Stromal cell of bone marrow (primary cell): ENCODE results near the gene DLL3.
A peak's percentile ranks its signal among the peaks of the same experiment; 100 is the strongest.
"Not testable (repeated sequence)": the region's sequence is repeated elsewhere in the genome, so short reads cannot be mapped to it uniquely, and the experiment has no call there.

ENCODE experiments used
- DNase-seq: peaks from one replicate; pipeline ENCODE4 v3.0.0-alpha.2; 2012; ENCODE audit warnings: low read depth

The DLL3 gene, protein sequence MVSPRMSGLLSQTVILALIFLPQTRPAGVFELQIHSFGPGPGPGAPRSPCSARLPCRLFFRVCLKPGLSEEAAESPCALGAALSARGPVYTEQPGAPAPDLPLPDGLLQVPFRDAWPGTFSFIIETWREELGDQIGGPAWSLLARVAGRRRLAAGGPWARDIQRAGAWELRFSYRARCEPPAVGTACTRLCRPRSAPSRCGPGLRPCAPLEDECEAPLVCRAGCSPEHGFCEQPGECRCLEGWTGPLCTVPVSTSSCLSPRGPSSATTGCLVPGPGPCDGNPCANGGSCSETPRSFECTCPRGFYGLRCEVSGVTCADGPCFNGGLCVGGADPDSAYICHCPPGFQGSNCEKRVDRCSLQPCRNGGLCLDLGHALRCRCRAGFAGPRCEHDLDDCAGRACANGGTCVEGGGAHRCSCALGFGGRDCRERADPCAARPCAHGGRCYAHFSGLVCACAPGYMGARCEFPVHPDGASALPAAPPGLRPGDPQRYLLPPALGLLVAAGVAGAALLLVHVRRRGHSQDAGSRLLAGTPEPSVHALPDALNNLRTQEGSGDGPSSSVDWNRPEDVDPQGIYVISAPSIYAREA

DNA sequence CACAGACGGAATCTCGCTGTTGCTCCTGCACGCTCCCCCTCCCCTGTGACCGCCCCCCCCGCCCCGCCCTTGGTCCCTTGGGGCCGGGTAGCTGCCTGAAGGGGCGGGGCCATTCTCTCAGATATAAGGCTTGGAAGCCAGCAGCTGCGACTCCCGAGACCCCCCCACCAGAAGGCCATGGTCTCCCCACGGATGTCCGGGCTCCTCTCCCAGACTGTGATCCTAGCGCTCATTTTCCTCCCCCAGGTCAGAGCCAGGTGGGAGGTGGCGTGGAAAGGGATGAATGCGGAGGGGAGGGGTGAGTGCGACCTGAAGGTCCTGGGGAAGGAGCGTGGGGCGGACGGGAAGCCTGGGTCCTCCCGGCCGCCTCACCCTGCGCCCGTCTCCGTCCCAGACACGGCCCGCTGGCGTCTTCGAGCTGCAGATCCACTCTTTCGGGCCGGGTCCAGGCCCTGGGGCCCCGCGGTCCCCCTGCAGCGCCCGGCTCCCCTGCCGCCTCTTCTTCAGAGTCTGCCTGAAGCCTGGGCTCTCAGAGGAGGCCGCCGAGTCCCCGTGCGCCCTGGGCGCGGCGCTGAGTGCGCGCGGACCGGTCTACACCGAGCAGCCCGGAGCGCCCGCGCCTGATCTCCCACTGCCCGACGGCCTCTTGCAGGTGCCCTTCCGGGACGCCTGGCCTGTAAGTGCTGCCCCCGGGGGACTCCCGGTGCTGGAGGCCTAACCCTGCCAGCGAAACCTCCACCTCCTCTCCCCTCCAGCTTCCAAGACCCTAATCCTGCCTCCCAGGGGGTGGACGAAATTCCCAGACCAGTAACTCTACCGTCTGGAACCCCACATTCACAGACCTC lies at the start of gene DLL3:
Gene DLL3, plus strand, starts transcription at position 150 of the 845 bp plus-strand sequence. Its CDS starts 28 bp downstream, at position 178.
- no peak for DNase-seq

DNA sequence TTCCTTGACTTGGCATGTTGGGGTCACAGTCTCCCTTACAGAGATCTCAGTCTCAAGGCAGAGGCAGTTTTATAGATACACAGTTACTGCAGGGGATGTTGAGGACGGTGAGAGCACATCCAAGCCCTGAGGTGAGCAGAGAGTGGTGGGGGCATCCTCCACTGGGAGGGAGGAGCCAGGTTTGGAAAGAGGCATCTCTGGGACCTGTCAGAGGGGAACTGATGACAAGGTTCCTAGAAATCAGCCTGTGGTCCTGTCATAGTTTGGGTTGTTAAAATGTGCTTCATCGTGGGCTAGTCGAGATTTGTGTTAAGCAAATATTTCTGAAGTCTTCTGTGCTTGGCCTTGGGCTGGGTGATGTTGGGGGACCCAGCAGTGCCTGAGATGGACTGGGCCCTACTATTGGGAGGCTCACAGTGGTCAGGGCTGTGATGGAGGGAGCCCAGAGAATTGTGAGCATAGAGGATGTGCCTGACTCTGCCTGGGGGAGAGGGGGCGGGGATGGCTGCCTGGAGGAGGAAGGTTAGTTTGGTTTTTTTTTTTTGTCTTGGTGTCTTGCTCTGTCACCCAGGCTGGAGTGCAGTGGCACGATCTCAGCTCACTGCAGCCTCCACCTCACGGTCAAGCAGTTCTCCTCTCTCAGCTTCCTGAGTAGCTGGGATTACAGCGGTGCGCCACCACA lies 49.5 kb upstream of the DLL3 start:
- no peak for DNase-seq

DNA sequence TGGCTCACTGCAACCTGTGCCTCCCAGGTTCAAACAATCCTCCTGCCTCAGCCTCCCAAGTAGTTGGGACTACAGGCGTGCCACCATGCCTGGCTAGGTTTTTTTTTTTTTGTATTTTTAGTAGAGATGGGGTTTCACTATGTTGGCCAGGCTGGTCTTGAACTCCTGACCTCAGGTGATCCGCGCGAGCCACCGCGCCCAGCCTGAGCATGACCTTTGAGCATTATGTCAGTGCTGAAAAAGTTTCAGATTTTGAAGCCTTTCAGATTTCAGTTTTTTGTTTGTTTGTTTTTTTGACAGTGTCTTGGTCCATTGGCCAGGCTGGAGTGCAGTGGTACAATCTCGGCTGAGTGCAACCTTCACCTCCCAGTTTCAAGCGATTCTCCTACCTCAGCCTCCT lies 47.5 kb upstream of the DLL3 start:
- DNase-seq: not testable (repeated sequence)

DNA sequence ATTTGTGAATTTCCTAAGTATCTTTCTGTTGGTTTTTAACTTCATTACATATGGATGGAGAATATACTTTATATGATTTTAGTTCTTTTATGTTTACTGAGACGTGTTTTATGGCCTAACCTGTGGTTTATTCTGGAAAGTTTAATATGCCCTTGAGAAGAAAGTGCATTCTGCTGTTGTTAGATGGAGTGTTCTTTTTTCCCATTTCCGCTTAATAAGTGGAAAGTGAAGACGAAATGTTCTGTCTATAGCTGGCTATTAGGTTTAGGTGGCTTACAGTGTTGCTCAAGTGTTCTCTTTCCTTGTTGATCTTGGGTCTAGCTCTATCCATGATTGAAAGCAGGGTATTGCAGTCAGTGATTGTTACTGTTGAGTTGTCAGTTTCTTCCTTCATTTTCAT lies 35.3 kb upstream of the DLL3 start:
- DNase-seq: no peak

DNA sequence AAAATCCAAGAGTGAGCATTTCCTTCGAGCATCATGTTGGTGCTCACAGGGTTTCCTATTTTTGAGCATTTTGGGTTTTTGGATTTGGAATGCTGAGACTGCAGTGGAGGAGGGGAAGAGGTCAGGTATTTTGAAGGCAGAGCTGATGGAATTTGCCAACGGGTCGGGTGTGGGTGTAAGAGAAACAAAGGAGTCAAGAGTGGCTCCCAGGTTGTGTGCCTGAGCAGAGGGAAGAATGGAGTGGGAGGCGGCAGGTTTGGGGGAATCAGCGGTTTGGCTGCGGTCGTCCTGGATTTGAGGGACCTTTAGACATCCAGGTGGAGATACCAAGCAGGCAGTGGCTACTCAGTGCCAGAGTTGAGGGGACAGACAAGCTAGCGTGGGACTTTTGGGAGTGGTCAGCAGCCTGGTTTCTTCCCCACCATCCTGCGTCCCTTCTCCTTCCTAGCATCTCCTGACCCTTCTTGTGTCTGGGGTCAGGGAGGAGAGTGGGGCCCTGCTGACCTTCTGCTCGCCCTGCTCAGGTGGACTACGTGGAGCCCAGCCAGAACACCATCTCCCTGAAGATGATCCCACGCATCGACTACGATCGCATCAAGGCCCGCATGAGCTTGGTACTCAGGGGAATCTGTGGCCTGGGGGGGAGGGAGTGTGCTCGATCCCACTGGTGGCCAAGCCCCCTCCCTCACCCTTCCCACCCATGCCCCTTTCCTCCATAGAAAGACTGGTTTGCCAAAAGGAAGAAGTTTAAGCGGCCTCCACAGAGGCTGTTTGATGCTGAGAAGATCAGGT lies 32.6 kb upstream of the DLL3 start:
- no peak for DNase-seq

DNA sequence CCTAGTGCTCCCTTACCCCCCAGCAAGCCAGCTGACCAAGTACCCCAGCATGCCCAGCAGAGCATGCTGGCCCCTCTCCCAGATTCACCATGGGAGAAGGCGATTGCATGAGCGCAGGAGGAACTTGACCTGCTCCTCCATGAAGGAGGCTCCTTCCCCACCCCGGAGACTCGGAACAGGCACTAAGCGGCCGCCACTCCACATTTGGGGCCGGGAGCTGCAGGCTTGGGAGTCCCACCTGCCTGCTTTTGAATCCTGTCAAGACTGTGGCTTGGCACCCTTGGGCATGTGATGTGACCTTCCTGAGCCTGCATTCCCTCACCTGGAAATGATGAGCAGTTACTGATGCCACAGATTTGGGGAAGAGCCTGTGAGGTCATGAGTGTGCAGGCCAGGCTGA lies 30.8 kb upstream of the DLL3 start:
- DNase-seq: no peak

DNA sequence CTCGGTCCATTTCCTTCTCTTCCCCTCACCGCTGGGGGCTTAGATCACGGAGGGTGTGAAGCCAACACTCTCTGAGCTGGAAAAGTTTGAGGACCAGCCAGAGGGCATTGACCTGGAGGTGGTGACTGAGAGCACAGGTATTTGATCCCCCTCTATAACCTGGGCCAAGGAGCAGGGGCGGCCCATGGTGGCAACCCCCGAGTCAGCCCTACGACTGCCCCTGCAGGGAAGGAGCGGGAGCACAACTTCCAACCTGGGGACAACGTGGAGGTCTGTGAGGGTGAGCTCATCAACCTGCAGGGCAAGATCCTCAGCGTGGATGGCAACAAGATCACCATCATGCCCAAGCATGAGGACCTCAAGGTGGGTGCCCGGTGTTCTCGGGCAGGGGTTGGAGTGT lies 29.7 kb upstream of the DLL3 start:
- DNase-seq: no peak

DNA sequence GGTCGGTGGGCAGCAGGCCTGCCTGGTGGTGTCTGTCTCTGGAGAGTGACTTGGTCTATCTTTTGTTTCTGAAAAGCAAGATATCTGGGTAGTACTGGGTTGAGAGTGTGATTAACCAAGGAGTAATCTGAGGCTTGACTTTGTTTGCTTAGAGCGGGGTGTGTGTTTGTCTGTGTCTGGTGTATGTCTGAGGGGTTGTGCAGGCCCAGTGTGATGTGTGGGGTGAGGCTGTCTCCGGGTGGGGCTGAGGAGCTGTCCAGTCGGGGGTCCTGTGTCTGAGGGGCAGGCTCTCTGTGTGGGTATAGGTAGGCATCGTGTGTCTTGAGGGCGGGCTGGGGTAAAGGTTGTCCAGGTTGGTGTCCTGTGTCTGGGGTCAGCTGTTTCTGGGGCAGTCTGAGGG lies 29.2 kb upstream of the DLL3 start:
- DNase-seq: no peak

DNA sequence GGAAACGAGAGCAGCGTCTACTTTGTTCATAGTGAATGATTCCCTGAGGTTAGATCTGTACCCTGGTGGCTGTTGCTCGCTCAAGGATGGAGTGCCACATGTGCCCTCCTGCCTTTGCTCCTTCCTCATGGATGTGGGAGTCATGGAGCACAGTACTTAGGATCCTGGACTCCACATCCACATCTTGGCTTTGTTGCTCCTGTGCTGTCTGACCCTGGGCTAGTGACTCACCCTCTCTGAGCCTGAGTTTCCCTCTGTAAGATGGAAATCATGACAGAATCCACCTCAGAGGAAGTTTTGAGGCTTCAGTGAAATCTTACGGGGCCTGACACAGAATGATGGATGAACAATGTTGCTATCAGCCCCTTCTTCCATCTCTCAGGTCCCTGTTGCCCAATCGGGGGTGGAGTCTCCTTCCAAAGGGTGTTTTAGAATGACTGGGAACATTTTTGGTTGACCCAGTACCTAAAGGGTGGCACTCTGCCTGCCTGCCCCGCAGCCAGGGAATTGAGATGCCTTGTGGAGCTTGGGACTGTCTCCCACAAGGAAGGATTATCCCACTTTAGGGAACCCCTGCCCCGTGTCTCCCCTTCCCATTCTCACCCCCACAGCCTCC lies 27.9 kb upstream of the DLL3 start:
- no peak for DNase-seq

DNA sequence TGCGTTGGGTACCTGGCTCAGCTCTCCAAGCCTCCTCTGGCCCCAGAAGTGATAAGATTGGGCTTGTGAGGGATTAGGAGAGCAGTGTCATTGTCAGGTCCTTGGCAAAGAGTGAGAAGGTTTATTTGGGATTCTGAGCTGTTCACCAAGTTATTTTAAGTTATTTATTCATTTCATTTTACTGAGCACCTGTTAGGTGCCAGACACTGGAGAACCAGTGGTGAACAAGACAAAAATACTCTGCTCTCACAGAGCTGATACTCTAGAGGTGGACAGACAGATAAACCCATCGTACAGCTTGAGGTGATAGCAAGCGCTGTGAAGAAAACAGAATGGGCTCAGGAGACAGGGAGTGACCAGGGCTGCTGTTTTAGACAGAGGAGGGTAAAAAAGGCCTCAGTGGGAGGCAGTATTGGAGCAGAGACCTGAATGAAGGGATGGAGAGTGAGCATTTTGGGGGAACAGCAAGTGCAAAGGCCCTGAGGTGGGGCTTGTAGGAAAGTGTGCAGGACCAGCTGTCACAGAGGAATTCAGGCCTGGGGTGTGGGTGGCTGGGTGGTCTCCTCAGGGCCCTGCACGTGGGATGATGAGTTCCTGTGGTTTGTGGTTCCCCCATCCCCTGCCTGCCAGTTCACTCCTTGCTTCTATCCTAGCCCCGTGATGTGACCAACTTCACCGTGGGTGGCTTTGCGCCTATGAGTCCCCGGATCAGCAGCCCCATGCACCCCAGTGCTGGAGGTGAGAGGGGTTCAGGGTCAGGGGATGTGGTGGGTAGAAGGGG lies 26.8 kb upstream of the DLL3 start:
- DNase-seq: no peak

DNA sequence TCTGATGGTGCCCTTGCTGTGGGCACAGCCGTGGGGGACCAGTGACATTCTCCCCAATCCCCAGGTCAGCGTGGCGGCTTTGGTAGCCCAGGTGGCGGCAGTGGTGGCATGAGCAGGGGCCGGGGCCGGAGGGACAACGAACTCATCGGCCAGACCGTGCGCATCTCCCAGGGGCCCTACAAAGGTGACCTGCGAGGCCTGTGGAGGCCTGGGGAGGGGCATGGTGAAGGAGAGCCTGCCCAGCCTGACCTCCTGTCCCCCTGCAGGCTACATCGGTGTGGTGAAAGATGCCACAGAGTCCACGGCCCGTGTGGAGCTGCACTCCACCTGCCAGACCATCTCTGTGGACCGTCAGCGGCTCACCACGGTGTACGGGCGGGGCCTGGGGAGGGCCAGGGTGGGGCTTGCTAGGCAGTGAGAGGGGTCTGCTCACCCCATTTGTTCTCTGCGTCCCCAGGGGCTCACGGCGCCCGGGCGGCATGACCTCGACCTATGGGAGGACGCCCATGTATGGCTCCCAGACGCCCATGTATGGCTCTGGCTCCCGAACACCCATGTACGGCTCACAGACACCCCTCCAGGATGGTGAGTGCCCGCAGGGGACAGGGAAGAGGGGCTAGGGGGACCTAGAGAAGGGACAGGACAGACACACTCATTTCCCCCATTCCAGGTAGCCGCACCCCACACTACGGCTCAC lies 25.9 kb upstream of the DLL3 start:
- no peak for DNase-seq

DNA sequence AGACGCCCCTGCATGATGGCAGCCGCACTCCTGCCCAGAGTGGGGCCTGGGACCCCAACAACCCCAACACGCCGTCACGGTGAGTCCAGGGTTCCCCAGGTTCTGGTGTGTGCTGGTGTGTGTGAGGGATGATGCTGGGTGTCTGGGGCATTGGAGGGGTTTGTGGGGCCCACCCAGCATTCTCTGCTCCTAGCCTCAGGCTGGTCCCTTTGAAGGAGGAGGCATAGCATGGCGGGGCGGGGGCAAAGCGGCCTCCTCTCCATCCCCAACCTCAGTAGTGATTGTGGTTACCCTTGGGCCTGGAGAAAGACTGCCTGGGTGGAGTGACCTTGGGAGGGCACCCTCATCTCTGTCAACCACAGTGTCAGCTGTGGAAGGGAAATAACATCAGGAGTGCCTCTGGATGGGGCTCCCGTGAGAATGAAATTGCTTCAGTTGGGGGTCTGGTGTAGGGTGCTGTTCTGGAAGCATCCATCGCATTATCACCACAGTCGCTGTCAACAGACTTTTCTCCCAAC lies 25.2 kb upstream of the DLL3 start:
- no peak for DNase-seq

DNA sequence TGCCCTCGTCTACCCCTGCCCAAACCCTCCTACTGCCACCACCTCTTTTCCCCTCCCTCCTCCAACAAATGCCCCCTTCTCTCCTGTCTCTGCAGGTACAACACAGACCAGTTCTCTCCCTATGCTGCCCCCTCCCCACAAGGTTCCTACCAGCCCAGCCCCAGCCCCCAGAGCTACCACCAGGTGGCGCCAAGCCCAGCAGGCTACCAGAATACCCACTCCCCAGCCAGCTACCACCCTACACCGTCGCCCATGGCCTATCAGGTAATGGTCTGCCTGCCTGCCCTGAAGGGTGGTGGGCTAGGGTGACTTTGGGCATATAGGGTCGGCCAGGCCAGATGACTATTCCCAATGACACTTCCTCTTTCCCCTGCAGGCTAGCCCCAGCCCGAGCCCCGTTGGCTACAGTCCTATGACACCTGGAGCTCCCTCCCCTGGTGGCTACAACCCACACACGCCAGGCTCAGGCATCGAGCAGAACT lies 24.6 kb upstream of the DLL3 start:
- no peak for DNase-seq

DNA sequence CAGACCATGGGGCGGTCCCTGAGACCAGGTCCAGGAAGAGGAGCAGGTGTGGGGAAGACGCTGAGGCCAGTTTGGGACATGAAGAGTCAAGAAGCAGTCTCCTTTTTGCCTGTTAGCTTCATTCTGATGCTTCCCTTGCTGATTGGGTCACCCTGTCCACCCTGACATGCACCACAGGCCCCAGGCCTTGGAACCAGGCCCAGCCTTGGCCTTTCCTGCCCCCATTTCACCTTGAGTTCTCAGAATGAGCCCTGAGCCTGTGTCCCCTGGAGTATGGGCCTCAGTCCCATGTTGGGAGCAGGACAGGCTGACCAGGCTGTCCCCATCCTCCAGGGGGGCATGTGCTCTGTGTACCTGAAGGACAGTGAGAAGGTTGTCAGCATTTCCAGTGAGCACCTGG lies 23.0 kb upstream of the DLL3 start:
- DNase-seq: no peak

DNA sequence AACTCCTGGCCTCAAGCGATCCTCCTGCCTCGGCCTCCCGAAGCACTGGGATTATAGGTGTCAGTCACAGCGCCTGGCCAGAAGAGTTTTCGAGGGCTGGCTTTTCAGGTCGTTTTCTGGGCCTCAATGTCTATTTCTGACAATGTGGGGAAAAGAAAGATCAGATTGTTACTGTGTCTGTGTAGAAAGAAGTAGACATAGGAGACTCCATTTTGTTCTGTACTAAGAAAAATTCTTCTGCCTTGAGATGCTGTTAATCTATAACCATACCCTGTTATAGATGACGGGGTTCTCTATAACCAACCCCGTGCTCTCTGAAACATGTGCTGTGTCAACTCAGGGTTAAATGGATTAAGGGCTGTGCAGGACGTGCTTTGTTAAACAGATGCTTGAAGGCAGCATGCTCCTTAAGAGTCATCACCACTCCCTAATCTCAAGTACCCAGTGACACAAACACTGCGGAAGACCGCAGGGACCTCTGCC lies 19.4 kb upstream of the DLL3 start:
- DNase-seq: not testable (repeated sequence)

DNA sequence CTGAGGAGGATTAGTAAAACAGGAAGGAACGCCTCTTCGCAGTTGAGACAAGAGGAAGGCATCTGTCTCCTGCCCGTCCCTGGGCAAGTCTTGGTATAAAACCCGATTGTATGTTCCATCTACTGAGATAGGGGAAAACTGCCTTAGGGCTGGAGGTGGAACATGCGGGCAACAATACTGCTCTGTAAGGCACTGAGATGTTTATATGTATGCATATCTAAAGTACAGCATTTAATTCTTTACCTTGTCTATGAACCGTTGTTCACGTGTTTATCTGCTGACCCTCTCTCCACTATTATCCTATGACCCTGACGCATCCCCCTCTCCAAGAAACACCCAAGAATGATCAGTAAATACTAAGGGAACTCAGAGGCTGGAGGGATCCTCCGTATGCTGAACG lies 18.8 kb upstream of the DLL3 start:
- no peak for DNase-seq

DNA sequence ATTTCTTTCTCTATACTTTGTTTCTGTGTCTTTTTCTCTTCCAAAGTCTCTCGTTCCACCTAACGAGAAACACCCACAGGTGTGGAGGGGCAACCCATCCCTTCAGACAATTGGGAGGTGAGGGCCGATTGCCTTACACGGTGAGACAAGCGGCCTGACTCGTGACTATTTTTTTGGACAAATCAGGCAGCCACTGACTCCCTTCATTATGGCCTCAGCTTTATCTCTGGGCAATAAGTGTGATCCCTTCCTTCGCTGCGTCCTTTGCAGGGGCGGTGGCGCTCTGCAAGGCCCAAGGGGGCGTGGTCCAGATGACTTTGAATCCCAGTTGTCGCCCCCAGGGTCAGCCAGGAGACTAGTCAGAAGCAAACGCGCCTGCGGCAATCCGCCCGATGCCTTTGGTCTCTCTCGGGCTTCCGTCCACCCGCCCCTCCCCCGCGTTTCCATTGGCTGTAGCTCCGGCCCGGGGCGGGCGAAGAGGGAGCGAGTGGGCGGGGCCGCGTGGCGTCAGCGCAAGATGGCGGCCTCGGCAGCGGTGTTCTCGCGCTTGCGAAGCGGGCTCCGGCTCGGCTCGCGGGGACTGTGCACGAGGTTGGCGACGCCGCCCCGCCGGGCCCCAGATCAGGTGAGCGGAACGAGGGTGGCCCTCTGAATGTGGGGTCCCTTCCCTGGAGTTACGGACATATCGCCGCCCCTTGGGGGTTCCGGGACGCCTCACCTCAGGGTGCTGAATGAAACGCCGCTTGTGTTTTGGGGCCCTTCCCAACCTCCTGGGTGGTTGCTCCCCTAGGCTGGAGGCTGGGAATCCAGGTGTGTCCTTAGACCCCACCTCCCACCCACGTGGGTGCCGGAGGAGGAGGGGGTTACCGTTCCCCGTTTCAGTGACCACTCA lies 18.2 kb upstream of the DLL3 start, which contains the start of gene TIMM50:
Gene TIMM50, plus strand, starts transcription at position 502 of the 892 bp plus-strand sequence. Its CDS starts 16 bp downstream, at position 518.
- peak; percentile 88 for DNase-seq

DNA sequence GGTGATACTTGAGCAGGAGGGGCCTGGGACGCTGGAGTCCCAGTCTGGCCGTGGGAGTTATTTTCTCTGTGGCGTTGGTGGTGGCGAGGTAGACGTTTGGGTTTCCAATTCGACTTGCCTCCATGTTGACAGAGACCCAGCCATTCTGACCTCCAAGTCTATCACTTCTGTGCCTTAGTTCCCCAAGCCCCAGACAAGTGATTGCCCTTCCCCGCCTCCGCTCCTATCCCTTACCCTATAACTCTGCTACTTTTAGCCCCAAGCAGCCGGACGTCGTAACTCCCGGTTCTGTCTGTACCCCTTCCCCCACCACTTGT lies 17.6 kb upstream of the DLL3 start:
- DNase-seq: no peak
